ENCODE measurements around the gene KCNA3. TPM values are rescaled to one million over a fixed set of nuclear protein-coding genes. Genes with fewer than 3 reads are reported as not detected.

Gene KCNA3
- total RNA-seq, 1 donor from 2014 or later = not detected

DNA sequence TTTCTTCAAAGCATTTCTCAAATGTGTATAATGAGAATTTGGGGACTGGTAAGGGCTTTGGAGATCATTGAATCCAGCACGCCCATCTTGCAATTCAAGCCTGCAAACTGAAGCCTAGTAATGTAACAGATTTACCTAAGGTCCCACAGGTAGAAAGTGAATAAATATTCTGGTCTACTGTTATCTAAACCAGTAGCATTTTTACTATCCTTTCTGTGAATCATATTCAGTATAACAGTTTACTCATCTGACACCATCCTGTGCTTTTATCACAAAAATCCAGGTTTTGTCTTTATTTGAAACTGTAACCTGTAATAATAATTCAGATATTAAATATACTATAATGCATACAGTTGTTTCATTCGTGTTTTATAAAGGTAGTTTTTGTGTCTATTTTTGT is 17.4 kb downstream of the KCNA3 start:
- FAIRE-seq (no peak), DNase-seq (ENCODE audit: low read depth) (no peak)
- Histone ChIP-seq H3K27me3 (ENCODE audit: control insufficient read depth, insufficient read depth, low read length) (peaks cover 3% of the 10 kb centered on the region), H3K4me3 (ENCODE audit: low read depth, low read length) (no peak overlapping the region), H3K36me3 (ENCODE audit: control insufficient read depth, insufficient read depth, low read length) (no peaks in the 10 kb centered on the region)
- TF ChIP-seq CTCF (IDR thresholded peaks at IDR 0.05; ENCODE audit: insufficient read depth, low read length, severe bottlenecking) = no peak

GRCh38 chr1:110650609-110651008 is 24.1 kb downstream of the KCNA3 start:
- no peak overlapping the region for H3K4me3 ChIP-seq (ENCODE audit: low read depth, low read length)
- FAIRE-seq (no peak), DNase-seq (ENCODE audit: low read depth) (no peak)
- H3K36me3 ChIP-seq (ENCODE audit: control insufficient read depth, insufficient read depth, low read length) = no peaks in the 10 kb centered on the region
- peaks cover 5% of the 10 kb centered on the region for H3K27me3 ChIP-seq (ENCODE audit: control insufficient read depth, insufficient read depth, low read length)
- no peak for TF ChIP-seq CTCF (IDR thresholded peaks at IDR 0.05; ENCODE audit: insufficient read depth, low read length, severe bottlenecking)

GRCh38 chr1:110648417-110648816 is 26.3 kb downstream of the KCNA3 start:
- no peak for DNase-seq (ENCODE audit: low read depth)
- no peak for TF ChIP-seq CTCF (IDR thresholded peaks at IDR 0.05; ENCODE audit: insufficient read depth, low read length, severe bottlenecking)
- peaks cover 5% of the 10 kb centered on the region for H3K27me3 ChIP-seq (ENCODE audit: control insufficient read depth, insufficient read depth, low read length)
- H3K4me3 ChIP-seq (ENCODE audit: low read depth, low read length) = no peak overlapping the region
- no peaks in the 10 kb centered on the region for H3K36me3 ChIP-seq (ENCODE audit: control insufficient read depth, insufficient read depth, low read length)
- no peak for FAIRE-seq

DNA sequence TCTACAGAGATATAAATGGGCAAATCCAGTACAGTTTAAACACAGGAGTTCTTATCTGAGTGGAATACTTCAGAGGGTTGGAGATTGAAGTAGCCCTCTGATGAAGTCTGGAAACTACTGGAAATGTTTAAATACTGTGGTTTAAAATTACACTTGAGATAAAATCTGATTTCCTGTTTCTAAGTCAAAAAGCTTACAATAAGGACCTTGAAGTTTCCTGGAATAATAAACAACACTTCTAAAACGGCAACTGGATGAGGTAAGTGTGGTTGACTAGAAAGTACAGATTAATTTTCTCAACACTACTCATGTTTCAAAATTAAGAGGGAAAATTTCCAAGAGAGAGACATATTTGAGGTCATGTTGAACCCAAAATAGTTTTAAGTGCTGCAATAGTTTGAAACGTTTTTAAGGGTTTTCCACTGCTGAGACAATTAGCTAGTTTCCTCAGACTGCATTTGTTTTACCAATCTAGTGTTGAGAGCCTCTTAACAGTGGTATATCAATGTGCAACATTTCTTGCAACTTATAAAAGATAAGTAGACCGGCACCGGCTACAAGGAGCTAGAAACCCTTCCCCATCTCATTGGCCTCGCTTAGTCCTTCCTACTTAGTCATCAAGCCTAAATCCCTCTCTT is 27.4 kb downstream of the KCNA3 start:
- FAIRE-seq (no peak), DNase-seq (ENCODE audit: low read depth) (no peak)
- no peak overlapping the region for H3K4me3 ChIP-seq (ENCODE audit: low read depth, low read length)
- H3K27me3 ChIP-seq (ENCODE audit: control insufficient read depth, insufficient read depth, low read length) = peaks cover 5% of the 10 kb centered on the region
- no peaks in the 10 kb centered on the region for H3K36me3 ChIP-seq (ENCODE audit: control insufficient read depth, insufficient read depth, low read length)
- TF ChIP-seq CTCF (IDR thresholded peaks at IDR 0.05; ENCODE audit: insufficient read depth, low read length, severe bottlenecking) = no peak

DNA sequence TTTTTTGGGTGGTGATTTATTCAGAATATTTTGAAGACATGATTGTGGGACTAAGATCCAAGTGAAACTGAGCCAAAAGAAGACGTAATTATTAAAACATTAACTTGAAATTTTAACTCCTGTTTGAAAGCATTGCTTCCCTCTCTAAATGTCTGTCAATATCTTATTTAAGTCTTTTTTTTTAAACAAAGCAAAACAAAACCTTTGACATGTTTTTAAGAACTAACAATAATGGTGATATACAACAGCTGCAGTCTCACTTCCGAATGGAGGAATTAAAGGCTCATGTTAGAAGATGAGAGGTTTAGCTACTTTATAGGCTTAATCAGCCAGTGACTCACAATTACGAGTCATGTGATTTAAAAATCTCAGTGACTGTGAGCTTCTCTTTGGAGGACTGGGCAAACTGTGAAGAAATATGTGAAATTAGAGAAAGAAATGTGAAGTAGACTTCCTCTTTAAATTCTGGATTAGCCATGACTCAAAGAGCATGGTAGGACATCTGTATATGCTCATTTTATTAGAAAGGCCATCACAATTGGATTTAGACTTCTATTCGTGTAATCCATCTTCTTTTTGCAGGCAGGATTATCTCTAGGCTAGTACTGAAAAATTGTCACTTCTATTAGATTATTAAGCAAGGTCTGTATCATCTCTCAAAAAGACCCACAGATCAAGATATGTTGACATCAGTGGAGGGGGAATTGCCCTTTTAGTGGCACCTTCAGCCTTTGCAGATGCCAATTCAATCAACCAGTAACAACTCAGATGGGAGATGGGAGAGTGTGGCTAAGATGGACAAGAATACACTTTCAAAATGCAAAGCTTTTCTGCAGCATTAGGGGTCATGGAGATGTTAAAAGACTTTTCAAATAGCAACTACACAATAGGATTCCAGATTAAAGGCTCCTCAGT is 28.7 kb downstream of the KCNA3 start:
- DNase-seq (ENCODE audit: low read depth) = peak; percentile 75
- peaks cover 5% of the 10 kb centered on the region for H3K27me3 ChIP-seq (ENCODE audit: control insufficient read depth, insufficient read depth, low read length)
- no peak for FAIRE-seq
- H3K4me3 ChIP-seq (ENCODE audit: low read depth, low read length) = no peak overlapping the region
- no peaks in the 10 kb centered on the region for H3K36me3 ChIP-seq (ENCODE audit: control insufficient read depth, insufficient read depth, low read length)
- no peak for TF ChIP-seq CTCF (IDR thresholded peaks at IDR 0.05; ENCODE audit: insufficient read depth, low read length, severe bottlenecking)
